ENCODE results near the gene BMPR1B. TPM values are rescaled to one million over a fixed set of nuclear protein-coding genes. Genes with fewer than 3 reads are reported as not detected.

The BMPR1B gene
- total and polyA plus RNA-seq, 2 donors from 2014 or later = 4.1 to 5.5 TPM

- Histone ChIP-seq H3K9me3 (ENCODE audit: control insufficient read depth in 2 of 3, insufficient read depth in 1 of 3, low read length in 3 of 3) (peaks cover 0 to 2% (median 0%) of the 10 kb centered on the region in 3 donors), H3K27ac (ENCODE audit: low read depth in 2 of 2, low read length in 2 of 2) (no peak overlapping the region), H3K4me1 (ENCODE audit: control insufficient read depth in 2 of 3, insufficient read depth in 2 of 3, low read depth in 1 of 3, low read length in 3 of 3) (no peaks in the 10 kb centered on the region), H3K9ac (ENCODE audit: low read length in 3 of 3) (no peak overlapping the region), H3K4me3 (ENCODE audit: low read length in 3 of 3) (no peak overlapping the region), H3K36me3 (ENCODE audit: control insufficient read depth in 2 of 3, insufficient read depth in 3 of 3, low read length in 3 of 3) (no peaks in the 10 kb centered on the region), H3K27me3 (ENCODE audit: control insufficient read depth, insufficient read depth, low read length) (no peaks in the 10 kb centered on the region)
- intact Hi-C loops (cut with DNase I) = no loop called here
- TF ChIP-seq, protein P1, sequence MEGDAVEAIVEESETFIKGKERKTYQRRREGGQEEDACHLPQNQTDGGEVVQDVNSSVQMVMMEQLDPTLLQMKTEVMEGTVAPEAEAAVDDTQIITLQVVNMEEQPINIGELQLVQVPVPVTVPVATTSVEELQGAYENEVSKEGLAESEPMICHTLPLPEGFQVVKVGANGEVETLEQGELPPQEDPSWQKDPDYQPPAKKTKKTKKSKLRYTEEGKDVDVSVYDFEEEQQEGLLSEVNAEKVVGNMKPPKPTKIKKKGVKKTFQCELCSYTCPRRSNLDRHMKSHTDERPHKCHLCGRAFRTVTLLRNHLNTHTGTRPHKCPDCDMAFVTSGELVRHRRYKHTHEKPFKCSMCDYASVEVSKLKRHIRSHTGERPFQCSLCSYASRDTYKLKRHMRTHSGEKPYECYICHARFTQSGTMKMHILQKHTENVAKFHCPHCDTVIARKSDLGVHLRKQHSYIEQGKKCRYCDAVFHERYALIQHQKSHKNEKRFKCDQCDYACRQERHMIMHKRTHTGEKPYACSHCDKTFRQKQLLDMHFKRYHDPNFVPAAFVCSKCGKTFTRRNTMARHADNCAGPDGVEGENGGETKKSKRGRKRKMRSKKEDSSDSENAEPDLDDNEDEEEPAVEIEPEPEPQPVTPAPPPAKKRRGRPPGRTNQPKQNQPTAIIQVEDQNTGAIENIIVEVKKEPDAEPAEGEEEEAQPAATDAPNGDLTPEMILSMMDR (IDR thresholded peaks at IDR 0.05; ENCODE audit: borderline replicate concordance, extremely low read depth, insufficient read depth) = no peak
- FAIRE-seq = no peak
- peak in 1 of 5 donors; percentile 28 for DNase-seq
These were observed 270.3 kb downstream of the BMPR1B start for GRCh38 chr4:95027905-95028618.

DNA sequence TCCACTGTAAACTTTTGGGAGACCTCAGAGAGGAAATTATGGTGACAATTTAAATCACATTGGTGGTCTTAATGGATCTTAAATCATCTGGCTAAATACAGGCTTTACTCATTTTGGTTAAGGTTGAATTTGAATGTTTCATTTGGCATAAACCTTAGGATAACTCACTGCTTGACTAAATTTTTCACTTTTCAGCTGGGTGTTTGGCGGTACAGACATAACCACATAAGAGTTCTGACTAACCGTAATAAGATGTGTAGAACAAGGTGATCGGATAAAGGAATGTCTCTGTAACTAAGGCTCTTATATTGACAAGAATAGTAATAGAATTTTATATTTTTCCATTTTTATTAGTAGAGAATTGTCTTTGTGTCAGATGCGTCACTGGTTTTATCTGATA is 281.0 kb downstream of the BMPR1B start:
- TF ChIP-seq, protein P1 (IDR thresholded peaks at IDR 0.05; ENCODE audit: borderline replicate concordance, extremely low read depth, insufficient read depth) = no peak
- Histone ChIP-seq H3K27me3 (ENCODE audit: control insufficient read depth, insufficient read depth, low read length) (no peaks in the 10 kb centered on the region), H3K9me3 (ENCODE audit: control insufficient read depth in 2 of 3, insufficient read depth in 1 of 3, low read length in 3 of 3) (no peaks in the 10 kb centered on the region), H3K4me3 (ENCODE audit: low read length in 3 of 3) (no peak overlapping the region), H3K9ac (ENCODE audit: low read length in 3 of 3) (no peak overlapping the region), H3K27ac (ENCODE audit: low read depth in 2 of 2, low read length in 2 of 2) (no peak overlapping the region), H3K4me1 (ENCODE audit: control insufficient read depth in 2 of 3, insufficient read depth in 2 of 3, low read depth in 1 of 3, low read length in 3 of 3) (no peaks in the 10 kb centered on the region), H3K36me3 (ENCODE audit: control insufficient read depth in 2 of 3, insufficient read depth in 3 of 3, low read length in 3 of 3) (no peaks in the 10 kb centered on the region)
- intact Hi-C loops (cut with DNase I) = no loop called here
- DNase-seq (no peak), FAIRE-seq (no peak)

GRCh38 chr4:95044324-95044837 is 286.6 kb downstream of the BMPR1B start:
- H3K27me3 ChIP-seq (ENCODE audit: control insufficient read depth, insufficient read depth, low read length) = no peaks in the 10 kb centered on the region
- no peak overlapping the region for H3K9ac ChIP-seq (ENCODE audit: low read length in 3 of 3)
- no peak for FAIRE-seq
- H3K27ac ChIP-seq (ENCODE audit: low read depth in 2 of 2, low read length in 2 of 2) = no peak overlapping the region
- TF ChIP-seq, protein P1 (IDR thresholded peaks at IDR 0.05; ENCODE audit: borderline replicate concordance, extremely low read depth, insufficient read depth) = no peak
- no peaks in the 10 kb centered on the region for H3K9me3 ChIP-seq (ENCODE audit: control insufficient read depth in 2 of 3, insufficient read depth in 1 of 3, low read length in 3 of 3)
- no peak overlapping the region for H3K4me3 ChIP-seq (ENCODE audit: low read length in 3 of 3)
- intact Hi-C loops (cut with DNase I) = no loop called here
- peaks cover 0 to 12% (median 6%) of the 10 kb centered on the region in 3 donors for H3K4me1 ChIP-seq (ENCODE audit: control insufficient read depth in 2 of 3, insufficient read depth in 2 of 3, low read depth in 1 of 3, low read length in 3 of 3)
- H3K36me3 ChIP-seq (ENCODE audit: control insufficient read depth in 2 of 3, insufficient read depth in 3 of 3, low read length in 3 of 3) = no peaks in the 10 kb centered on the region
- DNase-seq = peak in 3 of 5 donors; percentile 21 to 69 (median 62)

Measured in kidney (tissue), 14 donors.